ENCODE results near the gene SLFNL1.

DNA sequence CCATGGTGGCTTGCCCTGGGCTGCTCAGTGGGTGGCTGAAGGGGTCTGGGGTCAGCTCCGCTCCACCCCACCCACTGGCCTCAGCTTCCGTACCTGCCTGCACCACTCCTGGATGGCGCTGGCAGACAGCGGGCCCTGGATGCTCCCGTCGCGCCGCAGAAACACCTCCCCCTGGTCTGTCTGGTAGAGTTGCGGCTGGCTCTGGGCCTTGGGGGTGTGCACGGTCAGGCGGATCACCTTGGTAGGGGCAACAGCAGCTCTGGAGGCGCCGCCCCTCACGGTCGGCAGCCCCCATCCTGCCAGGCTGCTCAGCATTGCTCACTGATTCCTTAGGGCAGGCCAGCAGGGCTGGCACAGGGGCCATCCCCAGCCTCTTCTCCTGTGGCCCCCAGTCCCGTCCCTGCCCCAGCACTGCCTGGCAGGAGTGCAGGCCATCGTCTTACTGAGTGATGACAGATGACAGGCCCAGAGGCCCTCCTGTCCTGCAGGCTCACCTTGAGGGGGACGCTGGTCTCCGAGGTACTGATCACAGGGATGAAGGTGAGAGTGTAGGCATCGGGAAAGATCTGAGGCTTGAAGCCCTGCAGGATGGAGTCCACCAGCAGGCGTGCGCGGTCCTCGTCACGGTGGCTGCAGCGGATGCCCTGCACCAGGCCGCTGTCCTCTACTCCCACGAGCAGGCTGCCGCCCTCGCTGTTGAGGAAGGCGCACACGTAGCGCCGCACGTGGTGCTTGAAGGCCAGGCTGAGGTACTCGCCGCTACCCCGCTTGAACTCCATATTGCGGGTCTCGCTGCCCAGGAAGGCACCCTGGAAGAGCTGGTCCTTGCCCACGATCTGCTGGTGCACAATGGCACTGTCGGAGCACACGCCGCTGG is 4.1 kb downstream of the SLFNL1 start:
- no peak for TF ChIP-seq YY1 (IDR thresholded peaks at IDR 0.05)
- no peak for TF ChIP-seq CTCF (IDR thresholded peaks at IDR 0.05; ENCODE audit: low read depth, low read length, missing input control)
- TF ChIP-seq HNF4G (IDR thresholded peaks at IDR 0.05) = no peak
- TF ChIP-seq TAF1 (conservative IDR thresholded peaks at IDR 0.05) = no peak
- TF ChIP-seq, protein P1, sequence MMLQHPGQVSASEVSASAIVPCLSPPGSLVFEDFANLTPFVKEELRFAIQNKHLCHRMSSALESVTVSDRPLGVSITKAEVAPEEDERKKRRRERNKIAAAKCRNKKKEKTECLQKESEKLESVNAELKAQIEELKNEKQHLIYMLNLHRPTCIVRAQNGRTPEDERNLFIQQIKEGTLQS (IDR thresholded peaks at IDR 0.05) = no peak
- TF ChIP-seq GABPA (IDR thresholded peaks at IDR 0.05 in 1 of 2, conservative IDR thresholded peaks at IDR 0.05 in 1 of 2) = no peak
- TF ChIP-seq, protein P2, sequence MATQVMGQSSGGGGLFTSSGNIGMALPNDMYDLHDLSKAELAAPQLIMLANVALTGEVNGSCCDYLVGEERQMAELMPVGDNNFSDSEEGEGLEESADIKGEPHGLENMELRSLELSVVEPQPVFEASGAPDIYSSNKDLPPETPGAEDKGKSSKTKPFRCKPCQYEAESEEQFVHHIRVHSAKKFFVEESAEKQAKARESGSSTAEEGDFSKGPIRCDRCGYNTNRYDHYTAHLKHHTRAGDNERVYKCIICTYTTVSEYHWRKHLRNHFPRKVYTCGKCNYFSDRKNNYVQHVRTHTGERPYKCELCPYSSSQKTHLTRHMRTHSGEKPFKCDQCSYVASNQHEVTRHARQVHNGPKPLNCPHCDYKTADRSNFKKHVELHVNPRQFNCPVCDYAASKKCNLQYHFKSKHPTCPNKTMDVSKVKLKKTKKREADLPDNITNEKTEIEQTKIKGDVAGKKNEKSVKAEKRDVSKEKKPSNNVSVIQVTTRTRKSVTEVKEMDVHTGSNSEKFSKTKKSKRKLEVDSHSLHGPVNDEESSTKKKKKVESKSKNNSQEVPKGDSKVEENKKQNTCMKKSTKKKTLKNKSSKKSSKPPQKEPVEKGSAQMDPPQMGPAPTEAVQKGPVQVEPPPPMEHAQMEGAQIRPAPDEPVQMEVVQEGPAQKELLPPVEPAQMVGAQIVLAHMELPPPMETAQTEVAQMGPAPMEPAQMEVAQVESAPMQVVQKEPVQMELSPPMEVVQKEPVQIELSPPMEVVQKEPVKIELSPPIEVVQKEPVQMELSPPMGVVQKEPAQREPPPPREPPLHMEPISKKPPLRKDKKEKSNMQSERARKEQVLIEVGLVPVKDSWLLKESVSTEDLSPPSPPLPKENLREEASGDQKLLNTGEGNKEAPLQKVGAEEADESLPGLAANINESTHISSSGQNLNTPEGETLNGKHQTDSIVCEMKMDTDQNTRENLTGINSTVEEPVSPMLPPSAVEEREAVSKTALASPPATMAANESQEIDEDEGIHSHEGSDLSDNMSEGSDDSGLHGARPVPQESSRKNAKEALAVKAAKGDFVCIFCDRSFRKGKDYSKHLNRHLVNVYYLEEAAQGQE (IDR thresholded peaks at IDR 0.05) = no peak
- TF ChIP-seq JUND (IDR thresholded peaks at IDR 0.05) = no peak
- TF ChIP-seq SP1 (IDR thresholded peaks at IDR 0.05) = no peak
